ENCODE measurements around the gene CBY2. TPM values are rescaled to one million over a fixed set of nuclear protein-coding genes. Genes with fewer than 3 reads are reported as not detected.
"Not testable (repeated sequence)": the region's sequence is repeated elsewhere in the genome, so short reads cannot be mapped to it uniquely, and the experiment has no call there.

Gene CBY2
- total RNA-seq (2014; rRNA removed; shearing (Covaris generic)): not detected in 2 replicates

GRCh38 chr13:45702088-45702487, at the start of gene CBY2:
Gene CBY2, plus strand, starts transcription at chr13:45702320. Its CDS starts 71 bp downstream, at chr13:45702391.
- no peaks in the 10 kb centered on the region for H3K36me3 ChIP-seq
- no peak within 1 kb of the TSS for H3K4me3 ChIP-seq
- DNase-seq (ENCODE audit: low read depth in 1 of 2, low spot score in 2 of 2): no peak
- no peak within 1 kb of the TSS for H3K27ac ChIP-seq
- no peaks in the 10 kb centered on the region for H3K9me3 ChIP-seq (replicated peaks)
- H3K4me1 ChIP-seq (replicated peaks): no peaks in the 10 kb centered on the region
- H3K27me3 ChIP-seq (replicated peaks): peaks cover 21% of the 10 kb centered on the region

GRCh38 chr13:45654633-45655349, 47.3 kb upstream of the CBY2 start:
- no peak for DNase-seq (ENCODE audit: low read depth in 1 of 2, low spot score in 2 of 2)
- Histone ChIP-seq H3K27ac (no peak overlapping the region), H3K27me3 (replicated peaks) (no peaks in the 10 kb centered on the region), H3K36me3 (no peaks in the 10 kb centered on the region), H3K9me3 (replicated peaks) (no peaks in the 10 kb centered on the region), H3K4me1 (replicated peaks) (no peaks in the 10 kb centered on the region), H3K4me3 (no peak overlapping the region)

GRCh38 chr13:45658586-45659235, 43.4 kb upstream of the CBY2 start:
- Histone ChIP-seq H3K4me1 (replicated peaks) (no peaks in the 10 kb centered on the region), H3K27ac (no peak overlapping the region), H3K36me3 (no peaks in the 10 kb centered on the region), H3K9me3 (replicated peaks) (no peaks in the 10 kb centered on the region), H3K27me3 (replicated peaks) (no peaks in the 10 kb centered on the region), H3K4me3 (no peak overlapping the region)
- DNase-seq (ENCODE audit: low read depth in 1 of 2, low spot score in 2 of 2): no peak

- Histone ChIP-seq H3K4me1 (replicated peaks) (no peaks in the 10 kb centered on the region), H3K36me3 (no peaks in the 10 kb centered on the region), H3K9me3 (replicated peaks) (no peaks in the 10 kb centered on the region), H3K4me3 (no peak overlapping the region), H3K27ac (no peak overlapping the region), H3K27me3 (replicated peaks) (no peaks in the 10 kb centered on the region)
- DNase-seq (ENCODE audit: low read depth in 1 of 2, low spot score in 2 of 2): no peak
Observed at GRCh38 chr13:45659536-45659935, 42.6 kb upstream of the CBY2 start.

- not testable (repeated sequence) for H3K36me3 ChIP-seq; H3K4me1 ChIP-seq (replicated peaks); H3K27ac ChIP-seq; H3K27me3 ChIP-seq (replicated peaks); DNase-seq (ENCODE audit: low read depth in 1 of 2, low spot score in 2 of 2); H3K9me3 ChIP-seq (replicated peaks); H3K4me3 ChIP-seq
Observed at GRCh38 chr13:45660458-45660857, 41.7 kb upstream of the CBY2 start.

- Histone ChIP-seq H3K36me3 (no peaks in the 10 kb centered on the region), H3K27me3 (replicated peaks) (no peaks in the 10 kb centered on the region), H3K9me3 (replicated peaks) (no peaks in the 10 kb centered on the region), H3K27ac (no peak overlapping the region), H3K4me1 (replicated peaks) (no peaks in the 10 kb centered on the region), H3K4me3 (no peak overlapping the region)
- no peak for DNase-seq (ENCODE audit: low read depth in 1 of 2, low spot score in 2 of 2)
Observed at GRCh38 chr13:45662162-45662561, 40.0 kb upstream of the CBY2 start.

- not testable (repeated sequence) for H3K27me3 ChIP-seq (replicated peaks); H3K9me3 ChIP-seq (replicated peaks); DNase-seq (ENCODE audit: low read depth in 1 of 2, low spot score in 2 of 2); H3K4me3 ChIP-seq; H3K36me3 ChIP-seq; H3K27ac ChIP-seq; H3K4me1 ChIP-seq (replicated peaks)
Observed at GRCh38 chr13:45662903-45663302, 39.2 kb upstream of the CBY2 start.

GRCh38 chr13:45669626-45670025, 32.5 kb upstream of the CBY2 start:
- not testable (repeated sequence) for H3K27ac ChIP-seq; H3K9me3 ChIP-seq (replicated peaks); H3K4me1 ChIP-seq (replicated peaks); H3K36me3 ChIP-seq; DNase-seq (ENCODE audit: low read depth in 1 of 2, low spot score in 2 of 2); H3K4me3 ChIP-seq; H3K27me3 ChIP-seq (replicated peaks)

- Histone ChIP-seq H3K4me3 (no peak overlapping the region), H3K9me3 (replicated peaks) (no peaks in the 10 kb centered on the region), H3K27ac (no peak overlapping the region), H3K27me3 (replicated peaks) (no peaks in the 10 kb centered on the region), H3K36me3 (no peaks in the 10 kb centered on the region), H3K4me1 (replicated peaks) (peaks cover 4% of the 10 kb centered on the region)
- DNase-seq (ENCODE audit: low read depth in 1 of 2, low spot score in 2 of 2): no peak
Observed at GRCh38 chr13:45670189-45670885, 31.8 kb upstream of the CBY2 start.

- Histone ChIP-seq H3K4me1 (replicated peaks) (peaks cover 4% of the 10 kb centered on the region), H3K9me3 (replicated peaks) (no peaks in the 10 kb centered on the region), H3K36me3 (no peaks in the 10 kb centered on the region), H3K27me3 (replicated peaks) (no peaks in the 10 kb centered on the region), H3K4me3 (no peak overlapping the region), H3K27ac (no peak overlapping the region)
- peak; percentile 63 to 80 for DNase-seq (ENCODE audit: low read depth in 1 of 2, low spot score in 2 of 2)
Observed at GRCh38 chr13:45674908-45675307, 27.2 kb upstream of the CBY2 start.

- no peak overlapping the region for H3K4me3 ChIP-seq
Observed at GRCh38 chr13:45678282-45678681, 23.8 kb upstream of the CBY2 start.

GRCh38 chr13:45681113-45681512, 21.0 kb upstream of the CBY2 start:
- no peaks in the 10 kb centered on the region for H3K27me3 ChIP-seq (replicated peaks)
- DNase-seq (ENCODE audit: low read depth in 1 of 2, low spot score in 2 of 2): no peak
- no peaks in the 10 kb centered on the region for H3K36me3 ChIP-seq
- H3K9me3 ChIP-seq (replicated peaks): no peaks in the 10 kb centered on the region
- no peak overlapping the region for H3K4me3 ChIP-seq
- H3K27ac ChIP-seq: no peak overlapping the region
- H3K4me1 ChIP-seq (replicated peaks): no peaks in the 10 kb centered on the region

More at GRCh38 chr13:45678282-45678681, 23.8 kb upstream of the CBY2 start:
- DNase-seq (ENCODE audit: low read depth in 1 of 2, low spot score in 2 of 2): no peak
- H3K36me3 ChIP-seq: no peaks in the 10 kb centered on the region
- no peaks in the 10 kb centered on the region for H3K27me3 ChIP-seq (replicated peaks)
- H3K9me3 ChIP-seq (replicated peaks): no peaks in the 10 kb centered on the region
- H3K27ac ChIP-seq: no peak overlapping the region
- H3K4me1 ChIP-seq (replicated peaks): peaks cover 4% of the 10 kb centered on the region

- no peaks in the 10 kb centered on the region for H3K9me3 ChIP-seq (replicated peaks)
- DNase-seq (ENCODE audit: low read depth in 1 of 2, low spot score in 2 of 2): no peak
- no peaks in the 10 kb centered on the region for H3K27me3 ChIP-seq (replicated peaks)
Observed at GRCh38 chr13:45682494-45683008, 19.6 kb upstream of the CBY2 start.

GRCh38 chr13:45683701-45684100, 18.4 kb upstream of the CBY2 start:
- Histone ChIP-seq H3K27me3 (replicated peaks) (no peaks in the 10 kb centered on the region), H3K36me3 (no peaks in the 10 kb centered on the region), H3K4me3 (no peak overlapping the region), H3K27ac (no peak overlapping the region), H3K9me3 (replicated peaks) (no peaks in the 10 kb centered on the region), H3K4me1 (replicated peaks) (no peaks in the 10 kb centered on the region)
- DNase-seq (ENCODE audit: low read depth in 1 of 2, low spot score in 2 of 2): no peak

More at GRCh38 chr13:45682494-45683008, 19.6 kb upstream of the CBY2 start:
- no peak overlapping the region for H3K27ac ChIP-seq
- H3K36me3 ChIP-seq: no peaks in the 10 kb centered on the region
- H3K4me1 ChIP-seq (replicated peaks): no peaks in the 10 kb centered on the region
- no peak overlapping the region for H3K4me3 ChIP-seq

Measured in SJSA1 (cell line).